ENCODE data around the gene GNL3. TPM values are rescaled to one million over a fixed set of nuclear protein-coding genes. Genes with fewer than 3 reads are reported as not detected.
A peak's percentile ranks its signal among the peaks of the same experiment; 100 is the strongest.

Gene GNL3
- total RNA-seq, 1 experiment from 2014 or later = 88.9 TPM

DNA sequence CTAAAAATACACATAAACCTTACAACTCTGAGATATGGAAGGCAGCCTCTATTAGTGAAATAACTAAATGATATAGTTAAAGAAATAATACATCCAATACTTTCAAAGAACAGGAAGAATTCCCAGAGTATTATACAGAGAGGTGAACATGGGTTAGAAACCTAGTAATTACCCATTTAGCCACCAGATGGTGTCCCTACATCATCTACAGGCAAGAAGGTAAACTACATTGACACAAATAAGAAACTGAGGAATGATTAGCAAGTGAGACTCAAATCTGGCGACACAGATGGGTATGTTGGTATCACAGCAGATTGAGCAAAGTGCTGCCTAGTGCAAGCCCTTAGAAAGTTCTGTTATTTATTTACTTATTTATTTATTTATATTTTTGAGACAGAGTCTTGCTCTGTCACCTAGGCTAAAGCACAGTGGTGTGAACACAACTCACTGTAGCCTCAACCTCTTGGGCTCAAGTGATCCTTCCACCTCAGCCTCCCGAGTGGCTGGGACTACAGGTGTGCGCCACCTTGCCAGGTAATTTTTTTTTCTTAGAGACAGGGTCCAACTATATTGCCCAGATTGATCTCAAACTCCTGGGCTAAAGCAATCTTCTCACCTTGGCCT is 56.7 kb downstream of the GNL3 start:
- H3K27me3 ChIP-seq (ENCODE audit: control insufficient read depth, insufficient read depth, low read length) = no peaks in the 10 kb centered on the region
- POLR2A ChIA-PET = no interaction called here
- intact Hi-C loops (cut with micrococcal nuclease; ENCODE audit: unreplicated experiment) = loop anchor here (10.0 kb wide), 1 partner anchor 82 kb away; no protein-coding TSS in a partner anchor
- BruUV-seq (replicated peaks) = no TSS peak
- H3K36me3 ChIP-seq (ENCODE audit: control insufficient read depth, insufficient read depth, low read length) = peaks cover 2% of the 10 kb centered on the region; the same call in 1 of the 2 replicates
- H3K27ac ChIP-seq (ENCODE audit: low read length) = no peak overlapping the region
- no peaks in the 10 kb centered on the region for H3K9me3 ChIP-seq (ENCODE audit: control insufficient read depth, insufficient read depth, low read depth, low read length)
- ATAC-seq (peak; percentile 69; the same call in 1 of the 2 replicates), DNase-seq (ENCODE audit: low read depth, low spot score) (peak; percentile 17)
- H3K4me1 ChIP-seq (ENCODE audit: control insufficient read depth, insufficient read depth, low read length) = no peaks in the 10 kb centered on the region
- in situ Hi-C loops (cut with HindIII; ENCODE audit: low pct_unique_long_range_greater_than_20kb, low sequenced_read_pairs) = no loop called here
- CTCF ChIA-PET = interaction anchor here (0.6 to 0.7 kb wide), 3 partner anchors 19 to 1463 kb away, joined by 3 to 4 read pairs (median 3); no protein-coding TSS in a partner anchor
- H3K4me3 ChIP-seq (ENCODE audit: low read depth in 2 of 2, low read length in 2 of 2) = no peak overlapping the region
- peak; percentile 59 for TF ChIP-seq CTCF (IDR thresholded peaks at IDR 0.05)
- TF ChIP-seq POLR2AphosphoS5 (IDR thresholded peaks at IDR 0.05; ENCODE audit: low read depth, low read length) = no peak

DNA sequence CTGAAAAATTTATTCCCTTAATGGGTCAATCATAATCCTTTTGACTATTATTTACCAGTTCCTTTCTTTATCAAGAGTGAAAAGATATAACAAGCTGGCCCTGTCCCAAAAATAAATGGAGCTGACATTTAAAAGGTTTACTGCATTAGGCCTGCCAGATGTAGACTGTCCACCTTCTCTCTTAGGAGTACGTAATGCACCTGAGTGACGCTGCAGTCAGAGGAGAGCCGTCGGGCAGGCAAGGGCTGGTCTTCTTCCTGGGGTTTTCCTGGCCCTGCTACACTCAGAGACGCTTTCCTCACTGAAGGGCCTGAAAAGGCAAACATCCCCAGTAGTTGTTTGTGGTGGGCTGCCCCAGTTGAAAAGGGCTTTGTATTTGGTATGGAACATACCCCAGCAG is 57.3 kb downstream of the GNL3 start:
- intact Hi-C loops (cut with micrococcal nuclease; ENCODE audit: unreplicated experiment) = loop anchor here (10.0 kb wide), 1 partner anchor 82 kb away; no protein-coding TSS in a partner anchor

More for the DNA sequence above, 57.3 kb downstream of the GNL3 start:
- no peak overlapping the region for H3K4me3 ChIP-seq (ENCODE audit: low read depth in 2 of 2, low read length in 2 of 2)
- CTCF ChIA-PET = interaction anchor here (0.7 kb wide), 1 partner anchor 18 kb away, joined by 3 read pairs; no protein-coding TSS in a partner anchor
- no peaks in the 10 kb centered on the region for H3K4me1 ChIP-seq (ENCODE audit: control insufficient read depth, insufficient read depth, low read length)
- peaks cover 2% of the 10 kb centered on the region; the same call in 1 of the 2 replicates for H3K36me3 ChIP-seq (ENCODE audit: control insufficient read depth, insufficient read depth, low read length)
- no peaks in the 10 kb centered on the region for H3K27me3 ChIP-seq (ENCODE audit: control insufficient read depth, insufficient read depth, low read length)
- POLR2A ChIA-PET = no interaction called here
- H3K27ac ChIP-seq (ENCODE audit: low read length) = no peak overlapping the region
- DNase-seq (ENCODE audit: low read depth, low spot score) (no peak), ATAC-seq (no peak)
- H3K9me3 ChIP-seq (ENCODE audit: control insufficient read depth, insufficient read depth, low read depth, low read length) = no peaks in the 10 kb centered on the region
- TF ChIP-seq CTCF (IDR thresholded peaks at IDR 0.05) (no peak), SIN3A (IDR thresholded peaks at IDR 0.05; ENCODE audit: borderline replicate concordance, insufficient read depth, low read depth, low read length) (no peak), POLR2AphosphoS5 (IDR thresholded peaks at IDR 0.05; ENCODE audit: low read depth, low read length) (no peak), TCF7L2 (IDR thresholded peaks at IDR 0.05; ENCODE audit: low read depth, low read length) (no peak)
- TF ChIP-seq, protein P1, sequence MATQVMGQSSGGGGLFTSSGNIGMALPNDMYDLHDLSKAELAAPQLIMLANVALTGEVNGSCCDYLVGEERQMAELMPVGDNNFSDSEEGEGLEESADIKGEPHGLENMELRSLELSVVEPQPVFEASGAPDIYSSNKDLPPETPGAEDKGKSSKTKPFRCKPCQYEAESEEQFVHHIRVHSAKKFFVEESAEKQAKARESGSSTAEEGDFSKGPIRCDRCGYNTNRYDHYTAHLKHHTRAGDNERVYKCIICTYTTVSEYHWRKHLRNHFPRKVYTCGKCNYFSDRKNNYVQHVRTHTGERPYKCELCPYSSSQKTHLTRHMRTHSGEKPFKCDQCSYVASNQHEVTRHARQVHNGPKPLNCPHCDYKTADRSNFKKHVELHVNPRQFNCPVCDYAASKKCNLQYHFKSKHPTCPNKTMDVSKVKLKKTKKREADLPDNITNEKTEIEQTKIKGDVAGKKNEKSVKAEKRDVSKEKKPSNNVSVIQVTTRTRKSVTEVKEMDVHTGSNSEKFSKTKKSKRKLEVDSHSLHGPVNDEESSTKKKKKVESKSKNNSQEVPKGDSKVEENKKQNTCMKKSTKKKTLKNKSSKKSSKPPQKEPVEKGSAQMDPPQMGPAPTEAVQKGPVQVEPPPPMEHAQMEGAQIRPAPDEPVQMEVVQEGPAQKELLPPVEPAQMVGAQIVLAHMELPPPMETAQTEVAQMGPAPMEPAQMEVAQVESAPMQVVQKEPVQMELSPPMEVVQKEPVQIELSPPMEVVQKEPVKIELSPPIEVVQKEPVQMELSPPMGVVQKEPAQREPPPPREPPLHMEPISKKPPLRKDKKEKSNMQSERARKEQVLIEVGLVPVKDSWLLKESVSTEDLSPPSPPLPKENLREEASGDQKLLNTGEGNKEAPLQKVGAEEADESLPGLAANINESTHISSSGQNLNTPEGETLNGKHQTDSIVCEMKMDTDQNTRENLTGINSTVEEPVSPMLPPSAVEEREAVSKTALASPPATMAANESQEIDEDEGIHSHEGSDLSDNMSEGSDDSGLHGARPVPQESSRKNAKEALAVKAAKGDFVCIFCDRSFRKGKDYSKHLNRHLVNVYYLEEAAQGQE (IDR thresholded peaks at IDR 0.05; ENCODE audit: insufficient read depth in 1 of 2, low read depth in 2 of 2, low read length in 1 of 2) = no peak
- BruUV-seq (replicated peaks) = no TSS peak
- in situ Hi-C loops (cut with HindIII; ENCODE audit: low pct_unique_long_range_greater_than_20kb, low sequenced_read_pairs) = no loop called here
